Measurements from ENCODE around the gene CENPO.
A peak's percentile ranks its signal among the peaks of the same experiment; 100 is the strongest.

CENPO gene

GRCh38 chr2:24824966-24825882, 32.0 kb downstream of the CENPO start:
- DNase-seq (ENCODE audit: low read depth): no peak

- DNase-seq (ENCODE audit: low read depth): no peak
Measured at GRCh38 chr2:24825883-24826772, 32.9 kb downstream of the CENPO start.

DNA sequence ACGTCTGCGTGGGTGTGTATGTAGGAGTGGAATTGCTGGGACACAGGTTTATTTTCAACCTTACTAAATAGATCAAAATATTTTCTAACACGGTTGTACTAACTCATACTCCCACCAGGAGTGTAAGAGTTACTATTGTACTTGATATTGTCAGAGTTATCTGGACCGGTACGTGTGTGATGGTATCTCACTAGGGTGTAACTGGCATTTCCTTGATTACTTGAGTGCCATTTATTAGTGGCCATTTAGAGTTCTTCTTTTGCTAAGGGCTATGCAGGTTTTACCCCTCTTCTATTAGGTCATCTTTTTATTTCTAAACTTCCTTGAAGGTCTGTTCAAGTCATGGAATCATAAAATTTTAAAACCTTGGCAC, 33.5 kb downstream of the CENPO start:
- DNase-seq (ENCODE audit: low read depth): no peak

GRCh38 chr2:24827321-24828237, 34.4 kb downstream of the CENPO start:
- DNase-seq (ENCODE audit: low read depth): peak; percentile 24

- no peak for DNase-seq (ENCODE audit: low read depth)
Measured at GRCh38 chr2:24828238-24828996, 35.2 kb downstream of the CENPO start.

DNA sequence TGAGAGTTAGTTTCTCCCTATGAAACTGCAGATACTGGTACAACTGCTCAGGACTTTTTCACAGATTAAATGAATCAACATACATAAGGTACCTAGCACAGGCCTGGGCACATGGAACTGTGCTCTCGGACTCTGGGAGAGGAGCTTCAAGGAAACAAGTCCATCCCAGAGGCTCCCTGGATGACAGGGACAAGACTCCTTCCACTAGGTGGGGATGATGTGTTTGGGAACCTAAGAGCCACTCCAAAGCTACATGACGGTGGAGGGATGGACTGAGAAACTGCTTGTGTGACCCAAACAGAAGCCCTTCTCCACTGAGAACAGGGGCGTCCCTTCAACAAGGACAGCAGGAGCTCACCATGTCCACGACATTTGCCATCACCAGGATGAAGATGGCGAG, 37.1 kb downstream of the CENPO start:
- DNase-seq (ENCODE audit: low read depth): no peak

GRCh38 chr2:24830786-24831185, 37.6 kb downstream of the CENPO start:
- no peak for DNase-seq (ENCODE audit: low read depth)

DNA sequence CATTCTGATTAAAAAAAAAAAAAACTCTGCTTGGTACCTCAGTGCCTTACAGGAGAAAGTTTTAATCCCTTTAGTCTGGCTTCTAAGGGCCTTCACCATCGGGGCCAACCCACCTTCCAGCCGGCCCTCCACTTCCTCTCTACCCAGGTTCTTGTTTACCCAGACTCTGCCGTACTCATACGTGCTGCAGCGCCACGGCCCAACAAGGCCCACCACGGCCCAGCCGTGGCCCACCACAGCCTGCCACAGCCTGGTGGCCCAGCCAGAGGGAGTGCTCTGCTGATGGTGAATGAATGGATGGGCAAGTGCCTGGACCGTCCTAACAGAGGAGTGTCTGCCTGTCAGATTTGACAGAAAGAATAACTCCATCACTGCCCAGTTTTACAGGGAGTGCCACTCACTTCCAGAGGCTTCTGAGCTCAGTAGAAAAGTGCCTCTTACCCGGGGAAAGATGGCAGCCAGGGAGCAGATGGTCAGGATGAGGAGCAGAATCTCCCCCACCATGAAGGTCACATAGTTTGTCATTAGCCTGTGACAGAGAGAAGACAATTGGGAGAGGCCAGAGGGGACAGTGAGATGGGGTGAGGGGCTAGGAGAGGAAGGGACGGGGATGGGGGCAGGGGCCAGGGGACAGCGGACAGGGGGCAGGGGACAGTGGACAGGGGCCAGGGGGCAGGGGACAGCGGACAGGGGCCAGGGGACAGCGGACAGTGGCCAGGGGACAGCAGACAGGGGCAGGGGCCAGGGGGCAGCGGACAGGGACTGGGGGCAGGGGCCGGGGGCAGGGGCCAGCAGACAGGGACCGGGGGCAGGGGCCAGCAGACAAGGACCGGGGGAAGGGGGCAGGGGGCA, 38.2 kb downstream of the CENPO start:
- DNase-seq (ENCODE audit: low read depth): no peak

DNA sequence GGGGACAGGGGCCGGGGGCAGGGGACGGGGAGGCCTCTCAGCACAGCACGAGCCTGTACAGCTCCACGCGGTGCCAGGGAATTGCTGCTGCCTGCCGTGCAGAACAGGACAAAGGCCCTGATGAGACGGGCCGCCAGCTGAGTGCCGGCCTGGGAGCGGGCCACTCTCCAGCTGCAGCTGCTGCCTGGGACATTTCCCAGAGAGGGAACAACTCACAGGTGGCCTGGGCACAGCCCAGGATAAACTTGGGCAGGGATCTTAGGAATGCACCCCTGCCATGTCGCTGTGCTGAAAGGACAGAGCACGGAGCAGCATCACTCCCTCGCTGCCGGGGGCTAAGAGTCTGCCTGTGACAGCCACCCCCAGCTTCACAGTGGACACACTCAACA, 38.8 kb downstream of the CENPO start:
- DNase-seq (ENCODE audit: low read depth): no peak

- DNase-seq (ENCODE audit: low read depth): no peak
Measured at GRCh38 chr2:24832521-24832920, 39.3 kb downstream of the CENPO start.

- no peak for DNase-seq (ENCODE audit: low read depth)
Measured at GRCh38 chr2:24832931-24833701, 39.9 kb downstream of the CENPO start.

- DNase-seq (ENCODE audit: low read depth): no peak
Measured at GRCh38 chr2:24833821-24834732, 40.9 kb downstream of the CENPO start.

DNA sequence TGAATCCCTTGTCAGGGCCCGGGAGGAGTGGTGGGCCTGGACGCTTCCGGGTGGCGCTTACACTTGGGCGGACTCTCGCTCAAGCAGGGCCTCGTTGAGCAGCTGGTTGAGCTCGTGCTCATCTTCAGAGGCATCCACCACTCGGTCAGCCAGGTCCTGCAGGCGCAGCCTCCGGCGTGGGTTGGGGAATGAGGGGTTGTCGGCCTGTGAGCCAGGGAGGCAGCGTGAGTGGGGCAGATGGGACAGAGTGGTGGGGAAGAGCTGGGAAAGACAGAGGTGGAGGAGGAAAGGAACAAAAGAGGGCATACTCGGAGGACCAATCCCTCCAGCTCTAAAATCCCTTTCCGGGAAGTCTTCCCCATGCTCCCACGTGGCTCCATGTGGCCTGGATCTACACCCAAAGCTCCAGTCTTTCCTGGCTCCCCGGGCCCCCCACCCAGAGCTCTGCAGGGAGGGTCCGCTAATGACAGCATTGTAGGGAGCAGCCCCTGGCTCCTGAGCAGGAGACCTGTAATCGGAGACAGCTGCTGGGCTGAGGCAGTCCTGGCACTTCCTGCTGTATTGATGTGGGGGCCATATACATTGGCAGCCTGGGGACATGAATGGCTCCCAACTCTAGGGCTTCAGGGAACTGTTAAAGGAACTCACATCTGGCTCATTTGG, 41.6 kb downstream of the CENPO start:
- DNase-seq (ENCODE audit: low read depth): no peak

DNA sequence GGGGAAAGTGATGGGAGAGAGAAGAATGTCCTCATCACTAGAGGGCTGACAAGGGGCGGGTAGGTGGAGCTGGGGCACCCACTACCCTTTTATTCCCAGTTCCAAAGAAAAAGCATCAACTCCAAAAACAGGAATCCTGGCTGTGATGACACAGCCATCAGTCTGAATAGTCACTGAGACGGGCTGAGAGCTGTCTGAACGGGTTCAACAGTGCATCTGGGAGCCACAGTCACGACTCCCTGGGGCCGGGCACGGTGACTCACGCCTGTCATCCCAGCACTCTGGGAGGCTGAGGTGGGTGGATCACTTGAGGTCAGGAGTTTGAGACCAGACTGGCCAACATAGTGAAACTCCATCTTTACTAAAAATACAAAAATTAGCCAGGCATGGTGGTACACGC, 42.2 kb downstream of the CENPO start:
- peak; percentile 31 for DNase-seq (ENCODE audit: low read depth)

- DNase-seq (ENCODE audit: low read depth): no peak
Measured at GRCh38 chr2:24836206-24836605, 43.0 kb downstream of the CENPO start.

DNA sequence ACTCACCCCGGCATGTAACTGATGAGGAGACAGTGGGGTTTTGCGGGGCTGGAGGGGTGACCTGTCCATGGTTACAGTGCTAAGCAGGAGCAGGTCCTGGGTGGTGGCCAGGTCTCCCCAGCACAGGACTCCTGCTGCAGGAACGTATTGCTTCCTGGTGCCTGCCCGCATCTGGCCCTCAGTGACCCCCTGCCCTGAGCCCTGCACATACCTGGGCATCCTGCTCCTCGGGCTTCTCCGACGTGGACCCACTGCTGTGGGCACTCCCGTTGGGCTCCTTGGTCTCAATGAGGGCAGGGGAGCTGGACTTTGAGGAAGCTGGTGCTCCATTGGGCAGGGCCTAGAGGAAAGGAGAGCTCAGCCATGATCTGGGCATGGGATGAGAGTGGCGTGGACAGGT, 43.5 kb downstream of the CENPO start:
- DNase-seq (ENCODE audit: low read depth): no peak

- no peak for DNase-seq (ENCODE audit: low read depth)
Measured at GRCh38 chr2:24837996-24838513, 44.8 kb downstream of the CENPO start.

DNA sequence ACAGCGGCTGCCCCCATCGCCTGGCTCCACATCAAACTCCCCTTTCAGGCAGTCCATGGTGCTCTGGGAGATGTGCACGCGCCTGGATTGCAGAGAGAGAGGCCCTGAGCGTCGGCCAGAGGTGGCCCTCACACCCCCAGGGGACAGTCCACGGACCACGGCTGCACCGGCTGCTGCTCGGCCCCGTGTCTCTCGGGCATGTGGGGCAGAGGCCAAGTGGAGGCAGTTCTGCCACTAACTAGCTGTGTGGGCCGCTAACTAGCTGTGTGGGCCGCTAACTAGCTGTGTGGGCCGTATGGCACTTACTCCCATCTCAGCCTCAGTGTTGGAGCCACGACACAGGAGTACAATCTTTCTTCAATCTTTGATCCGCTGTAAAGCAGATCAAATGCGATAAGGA, 45.3 kb downstream of the CENPO start:
- no peak for DNase-seq (ENCODE audit: low read depth)

Data from GM04503 (cell line).